H1 (cell line): ENCODE data around the gene C3orf20. TPM values are rescaled to one million over a fixed set of nuclear protein-coding genes. Genes with fewer than 3 reads are reported as not detected.

Source experiments
- CTCF ChIA-PET: fragments of 300-600 bp; sonication (Branson Sonifier 250); formaldehyde crosslinking; loops from one replicate; lab custom pipeline; 2021; ENCODE audit not compliant: partially characterized antibody; lab: Charles Lee
- POLR2A ChIA-PET: fragments of 300-600 bp; sonication (Branson Sonifier 250); formaldehyde crosslinking; loops from one replicate; lab custom pipeline; 2021; ENCODE audit warnings: inconsistent platforms; ENCODE audit not compliant: partially characterized antibody; lab: Charles Lee
- DNase-seq, 2 experiments: peaks; one replicate each; pipeline versions ENCODE4 v3.0.0 to v3.0.0-alpha.2; 2010 to 2022; ENCODE audit warnings: low spot score in 2 of 2, low read depth in 1 of 2, mixed read lengths in 1 of 2
- FAIRE-seq: peaks from 2 replicates; lab custom pipeline; 2011; peaks lifted over from hg19 to GRCh38; lab: Jason Lieb, UNC
- H2AFZ ChIP-seq: 2 replicates; pipeline ENCODE4 v1.8.1; 2012; ENCODE audit warnings: low read length, inconsistent platforms
- H2AK5ac ChIP-seq: 2 replicates; pipeline ENCODE4 v1.6.1; 2013; ENCODE audit warnings: low read depth, low read length
- H2BK120ac ChIP-seq: replicated peaks from 2 replicates; pipeline ENCODE3; 2013; ENCODE audit warnings: low read depth, low read length, inconsistent platforms
- H2BK12ac ChIP-seq: 2 replicates; pipeline ENCODE4 v1.6.1; 2013; ENCODE audit warnings: low read depth, low read length
- H2BK15ac ChIP-seq: 2 replicates; pipeline ENCODE4 v1.6.1; 2013; ENCODE audit warnings: low read length
- H2BK20ac ChIP-seq: 2 replicates; pipeline ENCODE4 v1.6.1; 2013; ENCODE audit warnings: low read length
- H2BK5ac ChIP-seq: 2 replicates; pipeline ENCODE4 v1.6.1; 2013; ENCODE audit warnings: low read depth, low read length
- H3K14ac ChIP-seq: 2 replicates; pipeline ENCODE4 v1.6.1; 2013; ENCODE audit warnings: inconsistent platforms; ENCODE audit not compliant: insufficient read length
- H3K18ac ChIP-seq: 2 replicates; pipeline ENCODE4 v1.6.1; 2013; ENCODE audit warnings: low read length; ENCODE audit errors: extremely low read depth
- H3K23ac ChIP-seq: 2 replicates; pipeline ENCODE4 v1.6.1; 2013; ENCODE audit warnings: inconsistent platforms; ENCODE audit not compliant: insufficient read length
- H3K23me2 ChIP-seq: 2 replicates; pipeline ENCODE4 v1.6.1; 2013; ENCODE audit warnings: low read depth, low read length
- H3K27ac ChIP-seq: 2 replicates; pipeline ENCODE4 v1.6.1; 2011; ENCODE audit warnings: low read depth, low read length, inconsistent platforms
- H3K27me3 ChIP-seq, 4 experiments: replicated peaks in 1 of 4; 1 replicate in 1 of 4; 2 replicates in 3 of 4; pipeline versions ENCODE4 v1.6.1 to v1.8.1; 2011 to 2013; ENCODE audit warnings: low read length in 3 of 4, mild to moderate bottlenecking in 3 of 4, inconsistent platforms in 2 of 4, mixed read lengths in 2 of 4, moderate library complexity in 1 of 4; ENCODE audit not compliant: control insufficient read depth in 3 of 4, insufficient read depth in 3 of 4; ENCODE audit errors: extremely low read depth in 1 of 4
- H3K36me3 ChIP-seq, 4 experiments: 2 replicates each; pipeline versions ENCODE4 v1.6.1 to v1.8.1; 2011 to 2013; ENCODE audit warnings: mild to moderate bottlenecking in 4 of 4, low read length in 3 of 4, moderate library complexity in 2 of 4, control low read depth in 1 of 4, inconsistent platforms in 1 of 4; ENCODE audit not compliant: insufficient read depth in 4 of 4, control insufficient read depth in 2 of 4
- H3K4ac ChIP-seq: replicated peaks from 2 replicates; pipeline ENCODE3; 2013; ENCODE audit warnings: low read length, low read depth, mixed read lengths, inconsistent platforms; ENCODE audit not compliant: insufficient read length
- H3K4me1 ChIP-seq, 4 experiments: replicated peaks in 1 of 4; 1 replicate in 1 of 4; 2 replicates in 3 of 4; pipeline versions ENCODE4 v1.6.1 to v1.8.1; 2011 to 2013; ENCODE audit warnings: low read length in 3 of 4, inconsistent platforms in 2 of 4, mixed read lengths in 1 of 4; ENCODE audit not compliant: insufficient read depth in 4 of 4, control insufficient read depth in 3 of 4
- H3K4me2 ChIP-seq, 2 experiments: 2 replicates each; pipeline versions ENCODE4 v1.6.1 to v1.8.1; 2011 to 2013; ENCODE audit warnings: low read depth in 2 of 2, low read length in 2 of 2, control low read depth in 1 of 2, inconsistent platforms in 1 of 2, mild to moderate bottlenecking in 1 of 2; ENCODE audit not compliant: insufficient read depth in 1 of 2
- H3K4me3 ChIP-seq, 4 experiments: fragments of 200-600, 300-600 bp in 1 of 4; sonication (generic), shearing (Covaris generic), sonication (Bioruptor Twin) in 1 of 4; 2 replicates each; pipeline versions ENCODE4 v1.5.1 to v1.8.1; 2011 to 2016; ENCODE audit warnings: low read length in 4 of 4, low read depth in 3 of 4, control low read depth in 2 of 4, inconsistent platforms in 2 of 4, mild to moderate bottlenecking in 2 of 4, mixed read lengths in 1 of 4, moderate library complexity in 1 of 4; ENCODE audit not compliant: insufficient read depth in 2 of 4; ENCODE audit errors: extremely low read depth in 1 of 4
- H3K56ac ChIP-seq: replicated peaks from 2 replicates; pipeline ENCODE3; 2013; ENCODE audit warnings: low read depth, mild to moderate bottlenecking, mixed read lengths, low read length, inconsistent platforms; ENCODE audit not compliant: insufficient read length
- H3K79me1 ChIP-seq: 2 replicates; pipeline ENCODE4 v1.6.1; 2013; ENCODE audit warnings: low read depth, low read length, control low read depth
- H3K79me2 ChIP-seq, 2 experiments: 2 replicates each; pipeline versions ENCODE4 v1.6.1 to v1.8.1; 2012 to 2013; ENCODE audit warnings: low read length in 2 of 2, mild to moderate bottlenecking in 2 of 2, inconsistent platforms in 1 of 2; ENCODE audit not compliant: insufficient read depth in 2 of 2, control insufficient read depth in 1 of 2
- H3K9ac ChIP-seq, 4 experiments: replicated peaks in 1 of 4; 1 replicate in 1 of 4; 2 replicates in 3 of 4; pipeline versions ENCODE4 v1.6.1 to v1.8.1; 2011 to 2013; ENCODE audit warnings: low read depth in 3 of 4, low read length in 3 of 4, control low read depth in 2 of 4, mild to moderate bottlenecking in 2 of 4, moderate library complexity in 2 of 4, inconsistent platforms in 1 of 4; ENCODE audit errors: extremely low read depth in 1 of 4
- H3K9me3 ChIP-seq, 2 experiments: 2 replicates each; pipeline versions ENCODE4 v1.6.1 to v1.8.1; 2012 to 2013; ENCODE audit warnings: mild to moderate bottlenecking in 2 of 2, moderate library complexity in 2 of 2, control low read depth in 1 of 2, inconsistent platforms in 1 of 2, low read depth in 1 of 2, low read length in 1 of 2, mixed read lengths in 1 of 2; ENCODE audit not compliant: insufficient read depth in 2 of 2
- H4K20me1 ChIP-seq, 2 experiments: replicated peaks in 1 of 2; 2 replicates each; pipeline versions ENCODE3 to v1.8.1; 2011 to 2013; ENCODE audit warnings: inconsistent platforms in 2 of 2, low read length in 2 of 2, mild to moderate bottlenecking in 1 of 2; ENCODE audit not compliant: insufficient read depth in 2 of 2, control insufficient read depth in 1 of 2
- H4K5ac ChIP-seq: 2 replicates; pipeline ENCODE4 v1.6.1; 2013; ENCODE audit warnings: low read length, low read depth, mixed read lengths, inconsistent platforms; ENCODE audit not compliant: insufficient read length
- H4K8ac ChIP-seq: 2 replicates; pipeline ENCODE4 v1.8.0; 2013; ENCODE audit warnings: mild to moderate bottlenecking, moderate library complexity, low read length, inconsistent platforms; ENCODE audit not compliant: insufficient read depth; ENCODE audit errors: extremely low read depth
- H4K91ac ChIP-seq: replicated peaks from 2 replicates; pipeline ENCODE3; 2013; ENCODE audit warnings: low read length, mixed read lengths, inconsistent platforms; ENCODE audit not compliant: insufficient read length
- FOSL1 ChIP-seq: IDR thresholded peaks from 2 replicates; pipeline ENCODE4 v1.6.1; 2011; ENCODE audit warnings: mild to moderate bottlenecking, low read depth, low read length, moderate library complexity; ENCODE audit not compliant: insufficient read depth
- KDM5A ChIP-seq: fragments of 200-600 bp; IDR thresholded peaks from 2 replicates; pipeline ENCODE4 v1.7.1; 2012; ENCODE audit warnings: mild to moderate bottlenecking, low read length, inconsistent platforms, mixed read lengths
- MAFK ChIP-seq: IDR thresholded peaks from 2 replicates; pipeline ENCODE4 v1.6.1; 2012; ENCODE audit warnings: low read depth, mild to moderate bottlenecking, improper control_type of control experiment, low read length
- MAX ChIP-seq: IDR thresholded peaks from 2 replicates; pipeline ENCODE4 v1.6.1; 2012; ENCODE audit warnings: inconsistent platforms
- NANOG ChIP-seq: IDR thresholded peaks from 2 replicates; pipeline ENCODE4 v1.6.1; 2011; ENCODE audit warnings: low read length, low read depth, mild to moderate bottlenecking, inconsistent platforms; ENCODE audit not compliant: insufficient read depth, poor library complexity, severe bottlenecking
- RAD21 ChIP-seq, 2 experiments: IDR thresholded peaks in 1 of 2; conservative IDR thresholded peaks in 1 of 2; 2 replicates each; pipeline ENCODE4 v1.6.1; 2011; ENCODE audit warnings: low read depth in 2 of 2, low read length in 2 of 2, improper control_type of control experiment in 1 of 2, inconsistent platforms in 1 of 2, mild to moderate bottlenecking in 1 of 2, moderate library complexity in 1 of 2
- RFX5 ChIP-seq: IDR thresholded peaks from 2 replicates; pipeline ENCODE4 v1.6.1; 2011; ENCODE audit warnings: low read depth, low read length, improper control_type of control experiment, borderline replicate concordance
- SIRT6 ChIP-seq: IDR thresholded peaks from one replicate; pipeline ENCODE4 v1.7.1; 2012; ENCODE audit warnings: low read length, inconsistent platforms
- SP4 ChIP-seq: IDR thresholded peaks from 2 replicates; pipeline ENCODE4 v1.6.1; 2012; ENCODE audit warnings: low read length, inconsistent platforms
- SRF ChIP-seq: IDR thresholded peaks from 2 replicates; pipeline ENCODE4 v1.6.1; 2011; ENCODE audit warnings: mild to moderate bottlenecking, low read depth, low read length, moderate library complexity
- TAF7 ChIP-seq: optimal IDR thresholded peaks from 2 replicates; pipeline ENCODE3; 2011; ENCODE audit warnings: low read depth, mild to moderate bottlenecking, inconsistent platforms, low read length, moderate library complexity, borderline replicate concordance
- WGBS, 2 experiments: shearing (Covaris generic) in 1 of 2; methylation state at CpG; one replicate each; pipeline versions ENCODE4 v1.1.6 to v1.1.7; 2013 to 2015; ENCODE audit warnings: low lambda C conversion rate in 2 of 2, mixed read lengths in 2 of 2, inconsistent platforms in 1 of 2, low coverage in 1 of 2, missing lambda C conversion rate in 1 of 2; ENCODE audit not compliant: insufficient replicate concordance in 2 of 2, insufficient coverage in 1 of 2, insufficient read length in 1 of 2; ENCODE audit errors: extremely low coverage in 1 of 2, missing lambda C conversion rate in 1 of 2; 5-methylcytosine and 5-hydroxymethylcytosine counted together
- polyA plus RNA-seq, 7 experiments: library from polyadenylated mRNA; depleted of rRNA in 3 of 7; stranded (reverse) in 5 of 7; unstranded in 2 of 7; fragments of >200 nt in 5 of 7; fragments of 200-250 nt in 2 of 7; gene quantifications; 1 replicate in 5 of 7; 2 replicates in 1 of 7; 4 replicates in 1 of 7; pipeline versions ENCODE4 v1.2.1 to v1.2.3, GENCODE V29; 2011 to 2013; ENCODE audit warnings: missing spikeins in 2 of 7, mixed read lengths in 2 of 7
- total RNA-seq: library from RNA; stranded (reverse); fragmentation: NEBNext Ultra II Directional; extraction: Animal tissue kit (Norgen Biotek cat#: 25700); gene quantifications from 2 replicates; pipeline ENCODE4 v1.2.1, GENCODE V29; 2021

C3orf20 gene
- total and polyA plus RNA-seq, 2 of the 8 experiments (the other 6 are each of a cell fraction or from before 2014, with no cell fraction given): not detected

- no peak overlapping the region for H4K8ac ChIP-seq
- TF ChIP-seq FOSL1 (no peak), SRF (no peak), RFX5 (no peak), MAX (no peak), SIRT6 (no peak), MAFK (no peak), RAD21 (IDR thresholded peaks at IDR 0.05 in 1 of 2, conservative IDR thresholded peaks at IDR 0.05 in 1 of 2; ENCODE audit: low read depth in 2 of 2, low read length in 2 of 2) (no peak), NANOG (no peak), SP4 (no peak), TAF7 (no peak), KDM5A (no peak)
- TF ChIP-seq, all 59 proteins: peak for 0
- Histone ChIP-seq H3K27ac (no peak overlapping the region), H3K4ac (no peak overlapping the region), H4K91ac (no peak overlapping the region), H2BK20ac (no peak overlapping the region), H3K4me1 (peaks cover 3 to 18% (median 14%) of the 10 kb centered on the region in 4 experiments), H3K9ac (no peak overlapping the region), H2AFZ (no peak overlapping the region), H2BK5ac (no peak overlapping the region), H3K27me3 (no peaks in the 10 kb centered on the region), H3K56ac (no peak overlapping the region), H4K20me1 (no peaks in the 10 kb centered on the region), H3K9me3 (no peaks in the 10 kb centered on the region), H4K5ac (no peak overlapping the region), H2BK15ac (no peak overlapping the region; the same call in 1 of the 2 replicates), H2BK12ac (no peak overlapping the region), H3K23ac (no peak overlapping the region), H3K14ac (no peak overlapping the region), H3K79me1 (no peaks in the 10 kb centered on the region), H2AK5ac (no peak overlapping the region), H3K4me3 (no peak overlapping the region), H3K18ac (no peak overlapping the region), H2BK120ac (no peak overlapping the region), H3K23me2 (no peaks in the 10 kb centered on the region), H3K4me2 (no peak overlapping the region), H3K36me3 (no peaks in the 10 kb centered on the region), H3K79me2 (no peaks in the 10 kb centered on the region)
- ChIA-PET POLR2A (no interaction called here), CTCF (interaction anchor here (0.6 to 2.7 kb wide), 3 partner anchors 11 to 150 kb away, joined by 3 to 13 read pairs (median 3); partner anchors contain the start of gene C3orf20)
- no peak for FAIRE-seq
- 84% methylated on average over 7 of the region's 7 CpGs; no CpG with 5 or more reads in 1 of the 2 experiments for WGBS, 2 experiments
- DNase-seq: no peak
Measured at GRCh38 chr3:14770591-14770990, 95.7 kb downstream of the C3orf20 start.
